ENCODE data around the gene DUSP28. TPM values are rescaled to one million over a fixed set of nuclear protein-coding genes. Genes with fewer than 3 reads are reported as not detected.
"Not testable (repeated sequence)": the region's sequence is repeated elsewhere in the genome, so short reads cannot be mapped to it uniquely, and the experiment has no call there.

The DUSP28 gene
- total RNA-seq, 1 donor from 2014 or later, result 4.9 TPM

- peaks cover 52% of the 10 kb centered on the region for H3K9me3 Mint-ChIP-seq (ENCODE audit: low read depth)
- no peaks in the 10 kb centered on the region for H3K4me1 Mint-ChIP-seq (ENCODE audit: low read depth)
- H3K27me3 Mint-ChIP-seq, result no peaks in the 10 kb centered on the region
- DNase-seq (ENCODE audit: low spot score, unreplicated experiment), result no peak
- peak overlapping the region; percentile 24 for H3K27ac Mint-ChIP-seq
- TF ChIP-seq CTCF (IDR thresholded peaks at IDR 0.05; ENCODE audit: unreplicated experiment), result no peak
- no peak overlapping the region for H3K4me3 Mint-ChIP-seq (ENCODE audit: low read depth)
- peaks cover 75% of the 10 kb centered on the region for H3K36me3 Mint-ChIP-seq (ENCODE audit: insufficient read depth)
Observed at GRCh38 chr2:240529344-240529999, 30.7 kb upstream of the DUSP28 start.

- TF ChIP-seq CTCF (IDR thresholded peaks at IDR 0.05; ENCODE audit: unreplicated experiment), result no peak
- Mint-ChIP-seq H3K36me3 (ENCODE audit: insufficient read depth) (peaks cover 69% of the 10 kb centered on the region), H3K9me3 (ENCODE audit: low read depth) (peaks cover 46% of the 10 kb centered on the region), H3K27ac (no peak overlapping the region), H3K4me1 (ENCODE audit: low read depth) (peaks cover 4% of the 10 kb centered on the region), H3K4me3 (ENCODE audit: low read depth) (no peak overlapping the region), H3K27me3 (no peaks in the 10 kb centered on the region)
- DNase-seq (ENCODE audit: low spot score, unreplicated experiment), result no peak
Observed at GRCh38 chr2:240530181-240530580, 30.0 kb upstream of the DUSP28 start.

- Mint-ChIP-seq H3K36me3 (ENCODE audit: insufficient read depth) (peaks cover 64% of the 10 kb centered on the region), H3K4me3 (ENCODE audit: low read depth) (no peak overlapping the region), H3K4me1 (ENCODE audit: low read depth) (peaks cover 12% of the 10 kb centered on the region), H3K27ac (no peak overlapping the region), H3K27me3 (no peaks in the 10 kb centered on the region), H3K9me3 (ENCODE audit: low read depth) (peaks cover 40% of the 10 kb centered on the region)
- no peak for TF ChIP-seq CTCF (IDR thresholded peaks at IDR 0.05; ENCODE audit: unreplicated experiment)
- no peak for DNase-seq (ENCODE audit: low spot score, unreplicated experiment)
Observed at GRCh38 chr2:240531038-240531437, 29.1 kb upstream of the DUSP28 start.

GRCh38 chr2:240532031-240532775 is 28.0 kb upstream of the DUSP28 start:
- H3K4me1 Mint-ChIP-seq (ENCODE audit: low read depth), result peaks cover 20% of the 10 kb centered on the region
- H3K36me3 Mint-ChIP-seq (ENCODE audit: insufficient read depth), result peaks cover 53% of the 10 kb centered on the region
- no peak for DNase-seq (ENCODE audit: low spot score, unreplicated experiment)
- H3K27ac Mint-ChIP-seq, result peak overlapping the region; percentile 16
- peaks cover 31% of the 10 kb centered on the region for H3K9me3 Mint-ChIP-seq (ENCODE audit: low read depth)
- H3K27me3 Mint-ChIP-seq, result no peaks in the 10 kb centered on the region
- TF ChIP-seq CTCF (IDR thresholded peaks at IDR 0.05; ENCODE audit: unreplicated experiment), result no peak
- no peak overlapping the region for H3K4me3 Mint-ChIP-seq (ENCODE audit: low read depth)

- H3K27me3 Mint-ChIP-seq, result no peaks in the 10 kb centered on the region
- H3K4me3 Mint-ChIP-seq (ENCODE audit: low read depth), result no peak overlapping the region
- H3K4me1 Mint-ChIP-seq (ENCODE audit: low read depth), result peaks cover 24% of the 10 kb centered on the region
- DNase-seq (ENCODE audit: low spot score, unreplicated experiment), result no peak
- peaks cover 15% of the 10 kb centered on the region for H3K9me3 Mint-ChIP-seq (ENCODE audit: low read depth)
- H3K36me3 Mint-ChIP-seq (ENCODE audit: insufficient read depth), result peaks cover 35% of the 10 kb centered on the region
- no peak for TF ChIP-seq CTCF (IDR thresholded peaks at IDR 0.05; ENCODE audit: unreplicated experiment)
- H3K27ac Mint-ChIP-seq, result peak overlapping the region; percentile 62
Observed at GRCh38 chr2:240538031-240538780, 22.0 kb upstream of the DUSP28 start.

GRCh38 chr2:240539101-240539500 is 21.1 kb upstream of the DUSP28 start:
- H3K27me3 Mint-ChIP-seq; H3K4me3 Mint-ChIP-seq (ENCODE audit: low read depth); DNase-seq (ENCODE audit: low spot score, unreplicated experiment): not testable (repeated sequence)
- H3K9me3 Mint-ChIP-seq (ENCODE audit: low read depth), result peaks cover 15% of the 10 kb centered on the region
- peaks cover 24% of the 10 kb centered on the region for H3K4me1 Mint-ChIP-seq (ENCODE audit: low read depth)
- peak overlapping the region; percentile 35 for H3K27ac Mint-ChIP-seq
- H3K36me3 Mint-ChIP-seq (ENCODE audit: insufficient read depth), result peaks cover 31% of the 10 kb centered on the region

Data from progenitor cell of endocrine pancreas (in vitro differentiated cells).